ENCODE data around the gene OARD1.
A peak's percentile ranks its signal among the peaks of the same experiment; 100 is the strongest.

OARD1 gene

GRCh38 chr6:41047745-41048732 lies 24.1 kb downstream of the OARD1 start:
- no peak for DNase-seq

DNA sequence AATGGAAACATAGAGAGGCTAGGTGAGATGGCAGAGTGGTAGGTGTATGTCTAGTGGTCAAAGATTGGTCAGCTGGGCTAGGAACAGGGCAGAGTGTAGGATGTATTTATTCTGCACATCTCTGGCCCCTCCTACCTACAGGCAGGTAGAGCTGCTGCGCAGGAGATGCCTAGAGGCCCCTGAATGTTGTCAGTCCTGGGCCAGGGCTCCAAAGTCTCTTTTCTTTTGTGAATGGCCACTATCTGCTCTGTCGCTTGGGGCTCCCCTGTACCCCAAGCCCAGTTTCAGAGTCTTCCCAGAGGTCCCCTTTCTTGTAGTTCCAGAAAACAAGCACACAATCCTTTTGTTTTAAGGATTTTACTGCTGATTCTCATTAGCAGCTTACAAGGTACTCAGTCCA lies 24.9 kb downstream of the OARD1 start:
- DNase-seq = no peak

GRCh38 chr6:41046084-41046483 lies 26.1 kb downstream of the OARD1 start:
- DNase-seq = no peak

- no peak for DNase-seq
These were observed 26.5 kb downstream of the OARD1 start for GRCh38 chr6:41045664-41046063.

DNA sequence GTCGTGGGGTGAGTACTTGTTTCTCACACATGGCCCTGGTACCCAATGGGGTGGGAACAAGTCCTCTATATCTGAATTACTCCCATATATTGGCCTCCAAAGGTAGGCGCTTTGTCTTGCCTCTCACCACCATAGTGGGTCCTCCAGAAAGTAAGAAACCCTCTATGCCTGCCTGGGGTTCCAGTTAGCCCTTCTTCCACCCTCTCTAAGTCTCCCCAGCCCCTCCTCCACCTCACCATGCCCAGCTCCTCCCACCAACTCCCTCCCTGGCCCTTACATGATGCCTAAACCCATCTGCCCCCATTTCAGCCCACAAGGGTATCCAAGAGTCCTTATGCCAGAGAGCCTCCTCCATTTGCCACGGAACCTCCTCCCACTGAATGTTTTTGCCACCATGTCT lies 29.0 kb downstream of the OARD1 start:
- no peak for DNase-seq

DNA sequence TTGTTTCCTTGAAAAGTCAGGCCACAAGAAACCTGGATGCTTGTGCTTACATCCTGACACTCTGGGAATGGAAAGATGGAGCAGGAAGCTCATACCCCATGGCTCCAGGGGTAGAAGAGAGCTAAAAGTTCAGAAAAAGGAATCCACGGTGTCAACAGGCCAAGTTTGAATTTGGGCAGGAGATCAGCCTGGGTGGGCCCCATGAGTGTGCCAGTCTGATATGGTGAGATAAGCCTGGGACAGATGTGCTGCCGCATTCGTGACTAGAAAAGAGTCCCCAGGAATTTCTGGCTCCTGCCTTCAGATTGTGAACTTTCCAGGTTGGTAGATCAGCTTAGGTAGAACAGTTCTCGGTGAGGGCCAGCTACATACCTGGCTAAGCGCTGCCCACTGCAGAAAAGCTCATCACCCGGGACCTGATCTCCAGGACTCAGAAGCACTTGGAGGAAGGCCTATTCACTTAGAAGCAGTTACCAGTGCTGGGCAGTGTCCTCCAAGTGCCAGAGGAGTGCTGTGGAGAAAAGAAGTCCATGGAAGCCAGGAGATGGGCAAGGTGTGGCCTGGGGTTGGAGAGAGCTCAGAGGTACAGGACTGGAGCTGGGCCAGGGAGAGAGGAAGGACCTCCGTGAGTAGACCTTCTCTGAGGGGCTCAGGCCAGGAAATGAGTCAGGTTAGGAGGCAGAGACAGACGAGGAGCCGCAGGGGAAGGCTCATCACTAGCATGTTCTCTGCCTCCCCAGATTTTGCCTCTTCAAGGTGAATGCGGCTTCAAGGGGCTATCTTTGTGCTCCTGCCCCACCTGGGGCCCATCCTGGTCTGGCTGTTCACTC lies 29.7 kb downstream of the OARD1 start, which contains the start of gene TSPO2:
TSPO2 (plus strand) TSS at position 242 of the 830 bp plus-strand sequence; CDS start at position 761, 519 bp downstream.
- DNase-seq = no peak

DNA sequence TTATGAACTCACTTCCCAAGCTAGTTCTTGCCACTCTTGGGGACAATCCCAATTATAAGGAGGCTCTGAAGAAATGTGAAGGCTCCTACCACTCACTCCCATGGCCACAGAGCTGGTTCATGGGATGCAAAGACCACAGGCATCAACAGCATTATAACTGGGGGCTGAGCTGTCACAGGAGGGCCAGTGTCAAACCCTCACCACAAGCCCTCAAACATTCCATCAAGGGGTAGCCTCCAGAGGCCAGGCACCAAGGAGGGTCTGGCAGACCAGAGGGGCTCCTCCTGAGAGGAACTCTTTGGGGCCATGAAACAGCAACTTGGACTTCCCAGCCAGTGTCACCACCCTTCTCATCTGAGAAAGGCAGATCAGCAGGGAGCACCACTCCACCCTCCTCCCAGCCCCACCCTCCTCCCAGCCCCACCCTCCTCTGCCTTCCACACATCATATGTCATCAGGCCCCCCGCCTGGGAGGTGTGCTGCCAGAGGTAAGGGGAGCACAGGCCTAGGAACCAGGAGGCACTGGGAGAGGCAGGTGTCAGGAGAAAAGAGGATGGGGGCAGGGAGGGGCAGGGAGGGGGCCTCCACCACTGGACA lies 31.1 kb downstream of the OARD1 start:
- no peak for DNase-seq

DNA sequence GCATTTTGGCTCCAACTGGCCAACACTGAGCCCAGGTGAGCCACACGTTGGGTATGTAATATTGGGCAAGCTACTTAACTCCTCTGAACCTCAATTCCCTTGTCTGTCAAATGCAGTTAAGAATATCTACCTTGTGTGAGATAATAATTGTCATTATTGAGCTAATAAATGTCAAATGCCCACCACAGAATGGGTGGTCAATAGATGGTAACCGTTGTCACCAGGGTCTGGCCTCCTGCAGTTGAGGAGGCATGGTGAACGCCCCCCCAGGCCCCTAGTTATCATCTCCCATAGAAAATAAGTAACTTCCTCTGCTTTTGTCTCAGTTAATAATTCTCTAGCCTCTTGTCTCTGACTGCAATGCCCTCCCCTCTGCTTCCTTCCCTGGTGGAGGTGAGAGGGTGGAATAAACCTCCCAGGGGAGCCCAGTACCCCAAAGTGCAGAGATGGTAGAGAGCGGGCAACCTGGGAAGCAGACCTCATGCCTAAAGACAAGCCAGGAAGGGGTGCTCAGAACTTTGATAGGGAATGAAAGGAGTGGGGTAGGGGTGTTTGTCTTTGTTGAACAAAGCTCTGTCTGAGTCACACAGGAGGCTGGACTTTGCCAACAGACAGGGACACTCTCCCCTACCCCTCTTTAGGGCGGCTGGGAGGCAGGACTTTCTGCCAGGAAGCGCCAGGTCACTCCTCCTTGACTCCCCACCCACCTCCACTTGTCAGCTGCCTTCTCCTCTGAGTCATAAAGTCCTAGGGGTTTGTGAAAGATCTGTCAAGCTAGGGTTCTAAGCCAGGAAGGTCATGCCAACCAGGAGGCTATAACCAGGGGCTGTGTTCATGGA lies 31.8 kb downstream of the OARD1 start:
- no peak for DNase-seq

DNA sequence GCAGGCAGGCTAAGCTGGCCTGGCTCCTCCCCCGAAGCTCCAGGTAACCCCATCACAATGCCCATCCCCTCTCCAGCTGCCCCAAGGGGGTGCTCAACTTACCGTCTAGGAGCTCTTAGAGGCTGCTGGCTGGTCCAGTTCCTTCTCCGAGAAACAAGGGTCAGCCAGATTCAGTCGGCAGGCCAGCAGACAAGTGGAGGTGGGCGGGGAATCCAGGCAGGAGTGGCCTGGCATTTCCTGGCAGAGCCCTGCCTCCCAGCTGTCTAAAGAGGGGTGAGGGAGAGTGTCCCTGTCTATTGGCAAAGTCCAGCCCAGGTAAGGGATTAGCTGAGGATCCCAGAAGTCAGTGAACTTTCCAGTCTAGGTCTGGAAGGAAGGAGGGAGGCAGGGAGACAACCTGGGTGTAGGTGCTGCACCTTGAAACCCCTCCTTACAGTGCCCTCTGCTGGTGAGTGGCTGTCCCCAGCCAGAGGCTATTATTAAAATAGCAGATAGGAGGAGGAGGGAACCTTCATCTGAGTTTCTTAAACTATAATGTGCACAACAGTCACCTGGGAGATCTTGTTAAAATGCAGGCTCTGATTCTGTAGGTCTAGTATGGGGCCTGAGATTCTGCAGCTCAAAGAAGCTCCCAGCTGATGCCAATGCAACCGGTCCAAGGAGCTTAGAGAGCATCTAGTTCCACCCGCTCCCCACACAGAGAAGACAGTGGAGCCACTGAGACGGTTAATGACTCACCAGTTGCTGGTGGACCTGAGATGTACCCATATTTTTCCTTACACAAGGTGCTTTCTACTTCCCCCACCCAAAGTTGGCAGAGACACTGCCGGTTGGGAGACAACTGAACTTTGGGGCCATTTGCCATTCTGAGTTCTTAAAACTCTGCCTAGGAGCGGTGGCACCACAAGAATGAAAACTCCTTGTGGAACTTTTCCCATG lies 32.8 kb downstream of the OARD1 start, which contains the start of gene UNC5CL:
UNC5CL (minus strand) TSS at position 162 of the 939 bp plus-strand sequence. CDS start 4,147 bp downstream, outside the sequence.
- peak; percentile 42 for DNase-seq

- no peak for DNase-seq
These were observed 34.0 kb downstream of the OARD1 start for GRCh38 chr6:41038205-41038604.

GRCh38 chr6:41037107-41037900 lies 34.9 kb downstream of the OARD1 start:
- DNase-seq = no peak

DNA sequence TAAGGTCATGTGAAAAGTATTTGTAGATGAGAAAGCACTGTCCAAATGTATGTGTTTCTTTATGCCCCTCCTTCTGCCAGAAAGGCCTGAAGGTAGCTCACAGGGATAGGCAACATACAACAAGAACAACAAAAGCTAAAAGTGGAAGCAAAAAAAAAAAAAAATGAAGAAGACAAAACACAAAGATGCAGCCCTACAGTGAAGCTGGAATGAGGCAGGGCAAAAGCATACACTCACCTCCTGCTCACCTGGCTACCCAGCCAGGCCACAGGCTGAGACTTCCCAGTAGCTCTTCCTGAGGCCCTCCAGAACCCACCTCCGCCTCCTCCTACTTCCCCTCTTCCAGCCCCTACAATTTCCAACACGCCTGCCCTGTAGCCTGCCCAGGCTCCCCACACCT lies 35.6 kb downstream of the OARD1 start:
- DNase-seq = no peak

GRCh38 chr6:41036186-41036585 lies 36.0 kb downstream of the OARD1 start:
- DNase-seq = no peak

- no peak for DNase-seq
These were observed 38.4 kb downstream of the OARD1 start for GRCh38 chr6:41033776-41034175.

DNA sequence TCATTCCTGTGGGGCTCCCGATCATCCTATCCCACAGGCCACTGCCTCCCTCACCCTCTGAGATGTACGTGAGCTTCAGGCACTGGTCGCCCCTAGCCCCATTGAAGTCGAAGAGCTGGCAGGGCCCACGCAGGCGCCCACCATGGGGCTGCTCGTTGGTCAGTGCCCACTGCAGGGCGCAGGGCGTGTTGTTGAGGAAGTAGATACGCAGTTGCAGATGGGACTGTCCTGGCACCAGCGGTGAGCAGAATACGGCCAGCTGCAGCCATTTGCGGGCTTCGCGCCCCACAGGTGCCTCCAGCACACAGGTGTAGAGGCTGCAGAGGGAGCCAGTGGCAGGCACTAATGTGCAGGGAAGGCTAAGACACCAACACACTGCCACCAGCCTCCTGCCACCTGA lies 39.3 kb downstream of the OARD1 start:
- no peak for DNase-seq

DNA sequence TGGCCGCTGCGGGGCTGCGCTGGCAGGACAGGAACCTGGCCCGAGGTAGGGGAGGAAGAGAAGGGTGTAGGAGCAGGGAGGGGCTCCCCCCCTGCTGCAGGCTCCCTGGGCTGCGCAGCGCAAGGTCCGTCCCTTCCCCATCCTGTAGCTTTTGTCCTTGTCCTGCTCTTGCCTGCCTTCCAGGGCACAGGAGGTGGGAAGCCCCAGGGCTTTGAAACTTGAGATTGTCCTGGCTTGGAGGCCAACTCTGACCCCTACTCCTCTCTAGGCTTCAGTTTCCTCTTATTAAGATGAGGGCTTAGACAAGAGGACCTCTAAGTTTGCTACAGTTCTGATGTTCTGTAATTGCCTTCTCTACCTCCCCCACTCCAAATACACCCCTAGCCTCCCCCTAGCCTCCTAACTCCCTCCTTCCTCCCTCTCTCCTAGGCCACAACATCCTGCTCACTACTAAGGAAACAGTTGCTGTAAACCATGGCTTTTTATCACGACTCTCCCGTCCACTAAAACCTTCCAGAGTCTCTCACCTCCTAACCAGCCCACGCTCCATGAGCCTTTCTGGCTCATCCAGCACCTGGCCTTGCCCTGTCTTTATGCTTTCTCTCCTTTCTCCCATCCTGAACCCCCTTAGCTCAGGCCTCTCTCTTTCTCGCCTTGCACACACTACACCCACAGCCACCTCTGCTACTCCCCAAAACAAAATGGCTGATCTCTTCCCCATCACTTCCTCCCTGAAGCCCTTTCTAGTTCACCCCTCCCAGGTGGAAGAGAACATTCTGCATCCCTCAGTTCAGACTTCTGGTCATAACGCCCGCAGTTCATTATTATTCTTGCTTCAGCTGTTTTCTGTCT lies 43.4 kb downstream of the OARD1 start:
- no peak for DNase-seq

- DNase-seq = peak; percentile 69
These were observed 44.2 kb downstream of the OARD1 start for GRCh38 chr6:41027799-41028560.

- DNase-seq = no peak
These were observed 44.9 kb downstream of the OARD1 start for GRCh38 chr6:41027241-41027640.

Measured in T-helper 9 cell (primary cell).